CD4-positive, alpha-beta T cell (primary cell): ENCODE measurements around the gene JAZF1. TPM values are rescaled to one million over a fixed set of nuclear protein-coding genes. Genes with fewer than 3 reads are reported as not detected.

ENCODE experiments used
- ATAC-seq: fragments of 200-7000 bp; cut with Tn5 transposase; one replicate; pipeline ENCODE4 v1.10.0; 2022; ENCODE audit warnings: mild to moderate bottlenecking; ENCODE audit not compliant: poor library complexity
- CTCF ChIA-PET: fragments of 350-600 bp; sonication (Branson Sonifier 250); formaldehyde crosslinking; loops from one replicate; lab custom pipeline; 2021; ENCODE audit warnings: antibody characterized with exemption, inconsistent platforms; lab: Charles Lee
- POLR2A ChIA-PET: fragments of 350-600 bp; sonication (Branson Sonifier 250); formaldehyde crosslinking; loops from one replicate; lab custom pipeline; 2021; ENCODE audit warnings: antibody characterized with exemption, inconsistent platforms; lab: Charles Lee
- DNase-seq, 14 experiments: peaks; one replicate each; pipeline ENCODE4 v3.0.0-alpha.2; 2013 to 2020; ENCODE audit warnings: mixed read lengths in 2 of 14
- H3K27ac ChIP-seq, 2 donors: one replicate each; pipeline versions ENCODE4 v1.5.1 to v1.7.0; 2013; ENCODE audit warnings: low read length in 2 of 2, low read depth in 1 of 2, mild to moderate bottlenecking in 1 of 2
- H3K27me3 ChIP-seq, 2 experiments: 1 replicate in 1 of 2; 2 replicates in 1 of 2; pipeline versions ENCODE4 v1.6.1 to v1.7.0; 2013; ENCODE audit warnings: low read length in 2 of 2, control low read depth in 1 of 2, mild to moderate bottlenecking in 1 of 2, moderate library complexity in 1 of 2; ENCODE audit not compliant: insufficient read depth in 2 of 2, control insufficient read depth in 1 of 2
- H3K36me3 ChIP-seq: one replicate; pipeline ENCODE4 v1.6.1; 2013; ENCODE audit warnings: low read length, control low read depth; ENCODE audit not compliant: insufficient read depth
- H3K4me1 ChIP-seq: one replicate; pipeline ENCODE4 v1.6.1; 2013; ENCODE audit warnings: low read length, control low read depth; ENCODE audit not compliant: insufficient read depth
- H3K4me3 ChIP-seq: one replicate; pipeline ENCODE4 v1.5.1; 2013; ENCODE audit warnings: mild to moderate bottlenecking, low read length, moderate library complexity
- H3K9me3 ChIP-seq, 2 experiments: 1 replicate in 1 of 2; 2 replicates in 1 of 2; pipeline versions ENCODE4 v1.6.1 to v1.7.0; 2013; ENCODE audit warnings: low read length in 2 of 2, mild to moderate bottlenecking in 2 of 2, control low read depth in 1 of 2, moderate library complexity in 1 of 2; ENCODE audit not compliant: control insufficient read depth in 1 of 2, insufficient read depth in 1 of 2
- H3K27ac Mint-ChIP-seq: one replicate; pipeline ENCODE4 v1.8.0; 2020; ENCODE audit warnings: mixed read lengths
- H3K27me3 Mint-ChIP-seq: one replicate; pipeline ENCODE4 v1.8.0; 2021; ENCODE audit warnings: mixed read lengths
- H3K36me3 Mint-ChIP-seq: one replicate; pipeline ENCODE4 v1.8.0; 2021; ENCODE audit warnings: low read depth, mixed read lengths
- H3K4me1 Mint-ChIP-seq: one replicate; pipeline ENCODE4 v1.8.0; 2021; ENCODE audit warnings: low read depth, mixed read lengths
- H3K4me3 Mint-ChIP-seq: one replicate; pipeline ENCODE4 v1.8.0; 2020; ENCODE audit warnings: mild to moderate bottlenecking, mixed read lengths
- H3K9me3 Mint-ChIP-seq: one replicate; pipeline ENCODE4 v1.8.0; 2020; ENCODE audit warnings: mixed read lengths
- CTCF ChIP-seq: fragments of 200-600 bp; IDR thresholded peaks from one replicate; pipeline ENCODE4 v1.8.0; 2022; ENCODE audit warnings: antibody characterized with exemption, mild to moderate bottlenecking
- intact Hi-C, 2 experiments: fragments of 100-400 bp; cut with DNase I in 1 of 2; cut with micrococcal nuclease in 1 of 2; formaldehyde crosslinking; loops; one replicate each; pipeline versions ENCODE4 v1.15.1 to v1.9.0; 2023 to 2025; cut with DNase I, micrococcal nuclease
- total RNA-seq, 174 experiments: library from RNA in 2 of 174; stranded (reverse) in 2 of 174; gene quantifications; one replicate each; pipeline ENCODE4 v1.2.3 and lab custom pipeline; 2021 to 2026

Gene JAZF1
- total RNA-seq, 2 experiments from 2014 or later = 9.9 to 11.1 TPM

- no peak for TF ChIP-seq CTCF
- ChIA-PET POLR2A (no interaction called here), CTCF (interaction anchor here (0.5 kb wide), 1 partner anchor 84 kb away, joined by 4 read pairs; no protein-coding TSS in a partner anchor)
- Histone ChIP-seq H3K4me3 (no peak overlapping the region), H3K4me1 (peaks cover 18% of the 10 kb centered on the region), H3K27me3 (no peaks in the 10 kb centered on the region), H3K9me3 (no peaks in the 10 kb centered on the region), H3K27ac (no peak overlapping the region), H3K36me3 (no peaks in the 10 kb centered on the region)
- peaks cover 26% of the 10 kb centered on the region for H3K4me1 Mint-ChIP-seq
- DNase-seq (no peak), ATAC-seq (no peak)
- H3K36me3 Mint-ChIP-seq = peaks cover 5% of the 10 kb centered on the region
- peak overlapping the region; percentile 5 for H3K4me3 Mint-ChIP-seq
- H3K27ac Mint-ChIP-seq = peak overlapping the region; percentile 9
- intact Hi-C loops = no loop called here
- no peaks in the 10 kb centered on the region for H3K27me3 Mint-ChIP-seq
- H3K9me3 Mint-ChIP-seq = no peaks in the 10 kb centered on the region
Measured at GRCh38 chr7:28176174-28176573, 4.4 kb downstream of the JAZF1 start.

- Histone ChIP-seq H3K4me1 (peaks cover 15% of the 10 kb centered on the region), H3K27me3 (no peaks in the 10 kb centered on the region), H3K36me3 (no peaks in the 10 kb centered on the region), H3K9me3 (no peaks in the 10 kb centered on the region), H3K27ac (no peak overlapping the region), H3K4me3 (no peak overlapping the region)
- ChIA-PET POLR2A (no interaction called here), CTCF (interaction anchor here (1.0 kb wide), 1 partner anchor 13 kb away, joined by 3 read pairs; no protein-coding TSS in a partner anchor)
- Mint-ChIP-seq H3K36me3 (no peaks in the 10 kb centered on the region), H3K4me3 (no peak overlapping the region), H3K27me3 (no peaks in the 10 kb centered on the region), H3K9me3 (no peaks in the 10 kb centered on the region), H3K4me1 (peaks cover 21% of the 10 kb centered on the region), H3K27ac (peak overlapping the region; percentile 22)
- ATAC-seq (no peak), DNase-seq (no peak)
- intact Hi-C loops = no loop called here
- no peak for TF ChIP-seq CTCF
Measured at GRCh38 chr7:28174901-28175661, 5.5 kb downstream of the JAZF1 start.

- no peak for TF ChIP-seq CTCF
- CTCF ChIA-PET = interaction anchor here (1.0 kb wide), 1 partner anchor 12 kb away, joined by 3 read pairs; no protein-coding TSS in a partner anchor
- intact Hi-C loops = no loop called here
- H3K27ac ChIP-seq = no peak overlapping the region
- peaks cover 15% of the 10 kb centered on the region for H3K4me1 ChIP-seq
- Mint-ChIP-seq H3K36me3 (no peaks in the 10 kb centered on the region), H3K27ac (peak overlapping the region; percentile 22), H3K4me3 (no peak overlapping the region), H3K9me3 (no peaks in the 10 kb centered on the region), H3K27me3 (no peaks in the 10 kb centered on the region), H3K4me1 (peaks cover 21% of the 10 kb centered on the region)
- H3K36me3 ChIP-seq = no peaks in the 10 kb centered on the region
- no peaks in the 10 kb centered on the region for H3K9me3 ChIP-seq
- ATAC-seq = peak; percentile 46
- H3K4me3 ChIP-seq = no peak overlapping the region
- no peak for DNase-seq
- POLR2A ChIA-PET = interaction anchor here (0.6 kb wide), 1 partner anchor 22 kb away, joined by 3 read pairs; no protein-coding TSS in a partner anchor
- H3K27me3 ChIP-seq = no peaks in the 10 kb centered on the region
Measured at GRCh38 chr7:28174442-28174841, 6.2 kb downstream of the JAZF1 start.
